Cardiac fibroblast (primary cell): Measurements from ENCODE around the gene SET.
"Not testable (repeated sequence)": the region's sequence is repeated elsewhere in the genome, so short reads cannot be mapped to it uniquely, and the experiment has no call there.

ENCODE experiments used
- DNase-seq, 2 donors: peaks; one replicate each; pipeline versions ENCODE4 v3.0.0 to v3.0.0-alpha.2; 2010; ENCODE audit warnings: low read depth in 2 of 2
- H3K4me3 ChIP-seq, 2 donors: replicated peaks in 1 of 2; 1 replicate in 1 of 2; 2 replicates in 1 of 2; pipeline ENCODE4 v1.5.1; 2011; ENCODE audit warnings: low read depth in 2 of 2, low read length in 2 of 2, mild to moderate bottlenecking in 2 of 2, moderate library complexity in 1 of 2
- TF ChIP-seq, protein P1 (sequence below): IDR thresholded peaks from one replicate; pipeline ENCODE4 v1.5.1; 2011; ENCODE audit warnings: low read depth, mild to moderate bottlenecking, low read length, inconsistent platforms

SET gene

DNA sequence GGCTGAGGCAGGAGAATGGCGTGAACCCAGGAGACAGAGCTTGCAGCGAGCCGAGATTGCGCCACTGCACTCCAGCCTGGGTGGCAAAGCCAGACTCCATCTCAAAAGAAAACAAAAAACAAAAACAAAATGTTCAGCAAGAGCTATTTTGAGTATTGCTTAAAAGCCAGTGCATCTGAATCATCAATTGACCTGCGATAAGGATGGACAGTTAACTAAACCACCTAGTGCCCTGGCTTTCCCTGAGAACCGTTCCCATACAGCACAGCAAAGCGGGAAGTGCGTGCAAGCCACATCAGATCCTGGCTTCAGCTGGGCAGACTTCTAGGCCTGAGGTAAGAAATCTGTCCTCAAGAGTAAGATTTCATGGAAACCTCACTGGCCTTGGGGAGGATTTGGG is 35.1 kb upstream of the SET start:
- DNase-seq, result no peak
- TF ChIP-seq, protein P1, sequence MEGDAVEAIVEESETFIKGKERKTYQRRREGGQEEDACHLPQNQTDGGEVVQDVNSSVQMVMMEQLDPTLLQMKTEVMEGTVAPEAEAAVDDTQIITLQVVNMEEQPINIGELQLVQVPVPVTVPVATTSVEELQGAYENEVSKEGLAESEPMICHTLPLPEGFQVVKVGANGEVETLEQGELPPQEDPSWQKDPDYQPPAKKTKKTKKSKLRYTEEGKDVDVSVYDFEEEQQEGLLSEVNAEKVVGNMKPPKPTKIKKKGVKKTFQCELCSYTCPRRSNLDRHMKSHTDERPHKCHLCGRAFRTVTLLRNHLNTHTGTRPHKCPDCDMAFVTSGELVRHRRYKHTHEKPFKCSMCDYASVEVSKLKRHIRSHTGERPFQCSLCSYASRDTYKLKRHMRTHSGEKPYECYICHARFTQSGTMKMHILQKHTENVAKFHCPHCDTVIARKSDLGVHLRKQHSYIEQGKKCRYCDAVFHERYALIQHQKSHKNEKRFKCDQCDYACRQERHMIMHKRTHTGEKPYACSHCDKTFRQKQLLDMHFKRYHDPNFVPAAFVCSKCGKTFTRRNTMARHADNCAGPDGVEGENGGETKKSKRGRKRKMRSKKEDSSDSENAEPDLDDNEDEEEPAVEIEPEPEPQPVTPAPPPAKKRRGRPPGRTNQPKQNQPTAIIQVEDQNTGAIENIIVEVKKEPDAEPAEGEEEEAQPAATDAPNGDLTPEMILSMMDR, result no peak
- no peak overlapping the region for H3K4me3 ChIP-seq

DNA sequence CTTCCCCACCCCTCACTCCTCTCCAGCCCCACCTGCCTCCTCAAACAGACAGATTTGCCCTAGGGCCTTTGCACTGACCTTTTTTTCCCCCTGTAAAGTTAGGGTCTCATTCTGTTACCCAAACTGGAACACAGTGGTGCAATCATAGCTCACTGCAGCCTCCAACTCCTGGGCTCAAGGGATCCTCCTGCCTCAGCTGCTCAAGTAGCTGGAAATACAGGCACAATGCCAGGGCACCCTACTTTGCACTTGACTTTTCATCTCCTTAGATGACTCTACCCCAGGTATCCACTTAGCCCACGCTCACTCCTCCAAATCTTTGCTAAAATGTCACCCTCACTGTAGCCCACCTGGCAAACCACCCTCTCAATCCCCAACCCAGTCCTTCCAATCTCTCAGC is 34.5 kb upstream of the SET start:
- TF ChIP-seq, protein P1, result no peak
- no peak for DNase-seq
- H3K4me3 ChIP-seq, result no peak overlapping the region

DNA sequence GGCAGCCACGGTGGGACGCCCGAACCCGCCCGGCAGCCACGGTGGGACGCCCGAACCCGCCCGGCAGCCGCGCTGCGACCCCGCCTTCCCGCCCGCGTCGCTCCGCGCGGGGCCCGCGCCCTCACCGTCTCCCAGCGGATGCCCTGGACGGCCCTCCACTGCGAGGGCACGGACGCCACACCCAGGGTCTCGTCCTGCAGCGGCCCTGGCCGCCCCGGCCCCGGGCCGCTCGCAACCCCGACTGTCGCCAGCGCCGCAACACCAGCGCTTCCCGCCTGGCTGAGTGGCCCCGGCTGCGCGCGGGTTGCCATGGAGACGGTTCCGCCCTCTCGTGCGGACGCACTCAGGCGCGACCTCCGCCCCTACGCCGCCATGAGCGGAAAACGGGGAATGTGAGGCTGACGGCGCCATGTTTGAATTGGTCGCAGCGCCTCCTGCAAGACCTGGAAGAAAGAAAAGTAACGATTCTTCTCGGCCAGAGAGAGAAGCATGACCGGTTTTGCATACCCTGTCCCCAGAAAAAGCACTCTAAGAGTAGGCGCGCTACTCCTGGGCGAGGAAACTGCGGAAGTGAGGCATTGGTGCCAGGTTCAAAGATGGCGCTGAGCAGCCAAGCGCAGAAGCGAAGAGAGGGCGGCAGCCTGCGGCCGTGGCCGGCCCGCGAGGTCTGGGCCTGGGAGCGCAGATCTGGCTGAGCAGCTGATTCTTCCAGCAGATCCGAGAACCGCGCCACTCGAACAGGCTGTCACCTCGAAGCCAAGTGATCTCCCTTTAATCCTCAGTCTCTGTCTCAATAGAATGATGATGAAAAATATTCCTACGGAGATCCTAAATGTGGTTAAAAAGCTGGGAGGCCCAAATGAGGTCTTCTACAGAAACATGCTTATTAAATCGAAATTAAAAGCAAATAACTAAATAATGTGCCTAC is 32.3 kb upstream of the SET start, which contains the start of gene DYNC2I2:
DYNC2I2 (minus strand) TSS at position 432 of the 928 bp plus-strand sequence; CDS start at position 311, 121 bp downstream.
- H3K4me3 ChIP-seq, result peak within 1 kb of the TSS; percentile 64
- TF ChIP-seq, protein P1, result no peak
- DNase-seq, result peak; percentile 95 to 96

DNA sequence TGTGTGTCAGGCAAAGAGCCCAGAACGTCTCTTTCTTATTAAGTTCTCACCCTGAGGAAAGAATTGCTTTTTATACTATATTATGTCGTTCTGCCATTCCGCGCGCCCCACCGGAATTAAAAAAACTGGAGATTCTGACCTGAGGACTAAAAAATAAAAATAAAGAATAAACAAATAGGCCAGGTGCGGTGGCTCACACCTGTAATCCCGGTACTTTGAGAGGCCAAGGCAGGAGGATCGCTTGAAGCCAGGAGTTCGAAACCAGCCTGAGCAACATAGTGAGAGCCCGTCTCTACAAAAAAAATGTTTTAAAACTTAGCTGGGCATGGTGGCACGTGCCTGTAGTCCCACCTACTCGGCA is 31.7 kb upstream of the SET start:
- DNase-seq, result no peak
- TF ChIP-seq, protein P1, result no peak
- H3K4me3 ChIP-seq, result no peak overlapping the region

DNA sequence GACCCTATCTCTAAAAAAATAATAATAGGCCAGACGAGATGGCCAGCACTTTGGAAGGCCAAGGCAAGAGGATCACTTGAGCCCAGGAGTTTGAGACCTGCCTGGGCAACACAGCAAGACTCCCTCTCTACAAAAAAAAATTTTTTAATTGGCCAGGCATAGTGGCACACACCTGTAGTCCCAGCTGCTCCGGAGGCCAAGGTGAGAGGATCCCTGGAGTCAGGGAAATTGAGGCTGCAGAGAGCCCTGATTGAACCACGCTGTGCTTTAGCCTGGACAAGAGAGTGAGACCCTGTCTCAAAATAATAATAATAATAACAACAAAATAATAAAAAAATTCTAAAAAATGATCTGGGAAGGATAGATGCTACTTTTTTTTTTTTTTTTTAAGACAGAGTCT is 31.2 kb upstream of the SET start:
- DNase-seq, result no peak
- TF ChIP-seq, protein P1, result no peak
- H3K4me3 ChIP-seq, result no peak overlapping the region

DNA sequence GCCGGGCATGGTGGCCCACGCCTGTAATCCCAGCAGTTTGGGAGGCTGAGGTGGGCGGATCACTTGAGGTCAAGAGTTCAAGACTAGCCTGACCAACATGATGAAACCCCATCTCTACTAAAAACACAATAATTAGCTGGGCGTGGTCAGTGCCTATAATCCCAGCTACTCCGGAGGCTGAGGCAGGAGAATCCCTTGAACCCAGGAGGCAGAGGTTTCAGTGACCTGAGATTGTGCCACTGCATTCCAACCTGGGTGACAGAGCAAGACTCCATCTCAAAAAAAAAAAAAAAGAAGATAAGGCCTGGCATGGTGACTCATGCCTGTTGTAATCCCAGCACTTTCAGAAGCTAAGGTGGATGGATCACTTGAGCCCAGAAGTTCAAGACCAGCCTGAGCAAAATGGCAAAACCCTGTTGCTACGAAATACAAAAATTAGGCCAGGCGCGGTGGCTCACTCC is 22.5 kb upstream of the SET start:
- DNase-seq, result peak; percentile 35 to 61
- not testable (repeated sequence) for H3K4me3 ChIP-seq

DNA sequence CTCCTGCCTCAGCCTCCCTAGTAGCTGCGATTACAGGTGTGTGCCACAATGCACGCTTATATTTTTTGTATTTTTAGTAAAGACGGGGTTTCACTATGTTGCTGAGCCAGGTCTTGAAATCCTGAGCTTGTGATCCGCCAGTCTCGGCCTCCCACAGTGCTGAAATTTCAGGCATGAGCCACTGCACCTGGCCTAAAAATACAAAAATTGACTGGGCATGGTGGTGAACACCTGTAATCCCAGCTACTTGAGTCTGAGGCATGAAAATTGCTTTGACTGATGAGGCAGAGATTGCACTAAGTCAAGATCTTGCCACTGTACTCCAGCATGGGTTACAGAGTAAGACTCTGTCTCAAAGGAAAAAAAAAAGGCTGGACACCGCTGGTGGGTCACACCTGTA is 19.2 kb upstream of the SET start:
- DNase-seq, result no peak
- TF ChIP-seq, protein P1, result no peak
- H3K4me3 ChIP-seq, result no peak overlapping the region
